HepG2 (cell line): ENCODE results near the gene TOM1L1. TPM values are rescaled to one million over a fixed set of nuclear protein-coding genes. Genes with fewer than 3 reads are reported as not detected.

ENCODE experiments used
- ARNTL ChIP-seq: sonication (generic); formaldehyde crosslinking; IDR thresholded peaks from 2 replicates; pipeline ENCODE4 v1.4.0; 2020; ENCODE audit warnings: mild to moderate bottlenecking, missing genetic modification reagents
- CSRNP1 ChIP-seq: sonication (generic); formaldehyde crosslinking; IDR thresholded peaks from 2 replicates; pipeline ENCODE4 v1.8.1; 2023; ENCODE audit warnings: mild to moderate bottlenecking, missing genetic modification reagents
- ESRRA ChIP-seq: sonication (generic); formaldehyde crosslinking; IDR thresholded peaks from 2 replicates; pipeline ENCODE4 v1.5.1; 2020; ENCODE audit warnings: mild to moderate bottlenecking, low read depth, missing genetic modification reagents
- FOXK2 ChIP-seq: fragments of 450-650 bp; IDR thresholded peaks from 2 replicates; pipeline ENCODE4 v1.6.1; 2016
- GFI1 ChIP-seq: sonication (generic); formaldehyde crosslinking; IDR thresholded peaks from 2 replicates; pipeline ENCODE4 v1.5.0; 2020; ENCODE audit warnings: missing genetic modification reagents, mild to moderate bottlenecking, borderline replicate concordance
- HIVEP1 ChIP-seq: sonication (generic); formaldehyde crosslinking; IDR thresholded peaks from 2 replicates; pipeline ENCODE4 v1.4.0; 2020; ENCODE audit warnings: mild to moderate bottlenecking, missing genetic modification reagents
- IKZF4 ChIP-seq: sonication (generic); formaldehyde crosslinking; IDR thresholded peaks from 2 replicates; pipeline ENCODE4 v1.5.1; 2020; ENCODE audit warnings: borderline replicate concordance, mild to moderate bottlenecking, low read depth, missing genetic modification reagents; ENCODE audit errors: not compliant biosample characterization
- MIER3 ChIP-seq: IDR thresholded peaks from 2 replicates; pipeline ENCODE4 v1.6.1; 2016; ENCODE audit warnings: missing compliant biosample characterization, borderline replicate concordance
- NR2F1 ChIP-seq, 2 experiments: fragments of 450-650 bp in 1 of 2; formaldehyde crosslinking in 1 of 2; IDR thresholded peaks; 2 replicates each; pipeline versions ENCODE4 v1.5.0 to v1.6.1; 2016 to 2020; ENCODE audit warnings: mild to moderate bottlenecking in 1 of 2, missing compliant biosample characterization in 1 of 2, missing genetic modification reagents in 1 of 2, moderate library complexity in 1 of 2
- PBX2 ChIP-seq: IDR thresholded peaks from 2 replicates; pipeline ENCODE4 v1.6.1; 2016; ENCODE audit warnings: control low read depth
- TRAFD1 ChIP-seq: sonication (generic); formaldehyde crosslinking; IDR thresholded peaks from 2 replicates; pipeline ENCODE4 v1.5.1; 2020; ENCODE audit warnings: missing genetic modification reagents, mild to moderate bottlenecking, borderline replicate concordance
- ZFP36L1 ChIP-seq: sonication (generic); formaldehyde crosslinking; IDR thresholded peaks from 2 replicates; pipeline ENCODE4 v1.8.0; 2022; ENCODE audit warnings: mild to moderate bottlenecking, missing genetic modification reagents, moderate library complexity
- ZKSCAN5 ChIP-seq: sonication (generic); formaldehyde crosslinking; IDR thresholded peaks from 2 replicates; pipeline ENCODE4 v1.5.1; 2020; ENCODE audit warnings: mild to moderate bottlenecking, missing genetic modification reagents
- ZNF280D ChIP-seq: sonication (generic); formaldehyde crosslinking; IDR thresholded peaks from 2 replicates; pipeline ENCODE4 v1.5.1; 2020; ENCODE audit warnings: mild to moderate bottlenecking, missing genetic modification reagents
- ZNF501 ChIP-seq: sonication (generic); formaldehyde crosslinking; IDR thresholded peaks from 2 replicates; pipeline ENCODE4 v1.5.1; 2020; ENCODE audit warnings: mild to moderate bottlenecking, moderate library complexity, missing genetic modification reagents
- ZNF552 ChIP-seq: sonication (generic); formaldehyde crosslinking; IDR thresholded peaks from 2 replicates; pipeline ENCODE4 v1.9.0; 2022; ENCODE audit warnings: missing genetic modification reagents, mild to moderate bottlenecking, borderline replicate concordance
- polyA plus RNA-seq, 8 experiments: library from polyadenylated mRNA; depleted of rRNA in 3 of 8; stranded (reverse) in 7 of 8; unstranded in 1 of 8; fragments of >200 nt; fragmentation: Illumina TruSeq in 4 of 8; extraction: Trizol in 4 of 8; gene quantifications; 2 replicates each; pipeline versions ENCODE4 v1.2.1 to v1.2.3, GENCODE V29; 2011 to 2016; ENCODE audit warnings: low read depth in 4 of 8, missing spikeins in 1 of 8, mixed read lengths in 1 of 8; ENCODE audit not compliant: insufficient read depth in 1 of 8
- total RNA-seq, 5 experiments: library from RNA; depleted of rRNA; stranded (reverse); fragments of >200 nt; fragmentation: Illumina TruSeq; extraction: Trizol; gene quantifications; 2 replicates each; pipeline ENCODE4 v1.2.3, GENCODE V29; 2016; ENCODE audit warnings: low read depth in 1 of 5
- TF ChIP-seq, protein P1 (sequence below): sonication (generic); formaldehyde crosslinking; IDR thresholded peaks from 2 replicates; pipeline ENCODE4 v1.8.1; 2023; ENCODE audit warnings: mild to moderate bottlenecking, missing genetic modification reagents, borderline replicate concordance

TOM1L1 gene
- total and polyA plus RNA-seq, 2 of the 13 experiments (the other 11 are each of a cell fraction or from before 2014, with no cell fraction given) = 45.3 to 51.3 TPM

DNA sequence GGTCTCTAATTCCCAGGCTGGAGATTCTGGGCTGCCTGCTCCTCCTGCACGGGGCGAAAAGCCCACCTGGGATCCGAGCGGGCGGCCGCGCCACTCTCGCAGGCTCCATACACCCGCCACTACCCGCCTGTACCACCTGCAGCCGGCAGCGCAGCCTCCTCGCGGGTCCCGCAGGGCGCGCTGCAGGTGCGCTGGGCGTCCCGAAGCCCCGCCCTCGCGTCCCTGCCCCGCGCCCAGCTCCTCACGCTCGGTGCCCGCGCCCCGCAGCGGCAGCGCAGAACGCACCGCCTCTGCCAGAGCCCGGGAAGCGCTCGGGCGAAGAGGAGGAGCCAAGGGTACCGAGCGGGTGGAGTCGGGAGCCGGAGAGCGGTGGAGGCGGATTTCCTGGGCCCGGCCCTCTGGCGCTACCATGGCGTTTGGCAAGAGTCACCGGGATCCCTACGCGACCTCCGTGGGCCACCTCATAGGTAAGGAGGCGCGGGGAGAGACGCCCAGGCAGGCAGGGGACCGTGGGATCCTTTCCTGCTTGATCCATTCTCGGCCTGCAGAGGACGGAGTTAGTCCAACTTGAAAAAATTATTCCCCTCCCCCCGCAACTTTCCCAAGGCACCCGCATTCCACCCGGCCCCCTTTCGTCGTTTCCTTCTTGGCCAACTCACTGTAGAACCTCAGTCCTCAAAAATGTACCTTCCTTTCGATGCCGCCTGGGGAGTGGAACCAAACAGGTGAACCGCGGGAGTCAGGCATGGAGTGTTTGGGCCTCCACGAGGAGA, at the start of gene TOM1L1 (continued):
- no peak for TF ChIP-seq FOXK2
- TF ChIP-seq, protein P1, sequence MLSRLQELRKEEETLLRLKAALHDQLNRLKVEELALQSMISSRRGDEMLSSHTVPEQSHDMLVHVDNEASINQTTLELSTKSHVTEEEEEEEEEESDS (CRISPR knock-in tag) = no peak
- no peak for TF ChIP-seq PBX2 (CRISPR knock-in tag)
- no peak for TF ChIP-seq MIER3
- TF ChIP-seq HIVEP1 = 0 out of 2 replicates have a peak, but pooled peaks have one; percentile 7
- no peak; the same call in 1 of the 2 replicates for TF ChIP-seq ZNF552 (CRISPR knock-in tag)
- TF ChIP-seq ZNF501 (CRISPR knock-in tag) = 0 out of 2 replicates have a peak, but pooled peaks have one; percentile 32
- TF ChIP-seq IKZF4 (CRISPR knock-in tag) = peak; percentile 58
- no peak for TF ChIP-seq NR2F1 (CRISPR knock-in tag; IDR thresholded peaks at IDR 0.05)
- no peak for TF ChIP-seq ZNF280D
- no peak for TF ChIP-seq TRAFD1
- TF ChIP-seq CSRNP1 (CRISPR knock-in tag) = no peak
- no peak for TF ChIP-seq ESRRA (CRISPR knock-in tag)
- peak; percentile 70; the same call in 1 of the 2 replicates for TF ChIP-seq ARNTL (CRISPR knock-in tag)
- no peak for TF ChIP-seq ZKSCAN5 (CRISPR knock-in tag)
- peak; percentile 43; the same call in 1 of the 2 replicates for TF ChIP-seq GFI1 (CRISPR knock-in tag)
- TF ChIP-seq ZFP36L1 (CRISPR knock-in tag) = no peak
